Thyroid gland (tissue), 4 donors: ENCODE data around the gene DGCR2. TPM values are rescaled to one million over a fixed set of nuclear protein-coding genes. Genes with fewer than 3 reads are reported as not detected.
A peak's percentile ranks its signal among the peaks of the same experiment; 100 is the strongest.
"Not testable (repeated sequence)": the region's sequence is repeated elsewhere in the genome, so short reads cannot be mapped to it uniquely, and the experiment has no call there.

ENCODE experiments used
- DNase-seq, 2 donors: peaks; one replicate each; pipeline ENCODE4 v3.0.0-alpha.2; 2019
- H3K27ac ChIP-seq, 3 donors: fragments of 200-600 bp; sonication (generic); 1 replicate in 2 of 3; 2 replicates in 1 of 3; pipeline ENCODE4 v1.5.1; 2016 to 2019; ENCODE audit warnings: mild to moderate bottlenecking in 1 of 3, moderate library complexity in 1 of 3
- H3K27me3 ChIP-seq: fragments of 200-600 bp; sonication (generic); one replicate; pipeline ENCODE4 v1.5.1; 2019
- H3K36me3 ChIP-seq, 2 donors: fragments of 200-600 bp; sonication (generic); one replicate each; pipeline ENCODE4 v1.5.1; 2016 to 2019
- H3K4me1 ChIP-seq, 2 donors: fragments of 200-600 bp; sonication (generic); one replicate each; pipeline ENCODE4 v1.5.1; 2017 to 2019
- H3K4me3 ChIP-seq, 3 donors: fragments of 200-600 bp; sonication (generic); replicated peaks in 1 of 3; 1 replicate in 2 of 3; 2 replicates in 1 of 3; pipeline ENCODE4 v1.5.1; 2016; ENCODE audit warnings: mild to moderate bottlenecking in 1 of 3
- H3K9me3 ChIP-seq: fragments of 200-600 bp; sonication (generic); one replicate; pipeline ENCODE4 v1.5.1; 2017
- POLR2A ChIP-seq, 2 donors: fragments of 450-650 bp; IDR thresholded peaks; one replicate each; pipeline ENCODE4 v1.6.1; 2017; ENCODE audit warnings: antibody characterized with exemption in 2 of 2, mild to moderate bottlenecking in 2 of 2, moderate library complexity in 1 of 2
- WGBS, 2 donors: methylation state at CpG; one replicate each; pipeline ENCODE4 v1.1.5; 2017; 5-methylcytosine and 5-hydroxymethylcytosine counted together
- intact Hi-C: fragments of 100-400 bp; cut with DNase I; formaldehyde crosslinking; loops from one replicate; pipeline ENCODE4 v1.15.1; 2023
- small RNA-seq: library from RNA; depleted of rRNA; stranded (forward); fragments of <200 nt; gene quantifications from one replicate; pipeline ENCODE3, GENCODE V24; 2016
- total RNA-seq, 4 donors: library from RNA; depleted of rRNA; stranded (reverse); fragments of >200 nt; gene quantifications; one replicate each; pipeline ENCODE4 v1.2.3, GENCODE V29; 2016
- TF ChIP-seq, protein P1 (sequence below), 6 experiments: fragments of 200-600 bp in 3 of 6; fragments of 450-650 bp in 3 of 6; sonication (generic) in 3 of 6; IDR thresholded peaks; one replicate each; pipeline ENCODE4 v1.5.1; 2016 to 2019; ENCODE audit warnings: antibody characterized with exemption in 6 of 6, mild to moderate bottlenecking in 2 of 6, inconsistent platforms in 1 of 6, moderate library complexity in 1 of 6

DGCR2 gene
- total RNA-seq, 4 donors from 2014 or later, result 49.3 to 106 (median 86.9) TPM

DNA sequence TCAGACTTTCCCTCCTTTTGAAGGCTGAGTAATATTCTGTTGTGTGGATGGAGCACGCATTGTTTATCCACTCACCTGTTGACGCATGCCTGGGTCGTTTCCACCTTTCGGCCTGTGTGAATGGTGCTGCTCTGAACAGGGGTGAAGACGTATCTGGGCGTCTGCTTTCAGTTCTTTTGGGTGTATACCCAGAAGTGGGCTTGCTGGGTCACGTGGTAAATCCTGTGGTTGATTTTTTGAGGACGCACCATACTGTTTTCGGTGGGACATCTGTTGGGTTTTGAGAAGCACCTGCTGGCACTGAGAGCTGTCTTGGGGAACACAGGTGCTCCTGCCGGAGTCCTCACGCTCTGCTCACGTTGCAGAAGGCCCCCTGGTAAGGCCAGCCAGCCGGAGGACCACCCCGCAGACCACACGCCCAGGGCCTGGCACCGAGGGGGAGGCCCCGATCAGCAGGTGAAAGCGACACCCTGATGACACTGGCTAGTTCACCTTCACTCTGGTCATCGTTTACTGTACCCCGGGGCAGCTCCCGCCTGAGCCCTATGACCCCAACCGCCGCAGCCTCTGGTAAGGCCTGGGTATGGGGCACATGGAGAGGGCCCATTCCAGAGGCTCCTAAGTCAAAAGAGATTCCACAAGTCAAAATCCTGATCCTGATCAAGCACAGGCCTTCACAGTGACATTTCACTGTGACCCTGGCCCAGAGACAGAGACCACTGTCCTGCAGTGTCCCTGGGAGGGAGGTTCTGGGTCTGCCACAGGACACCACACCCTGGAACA is 131.7 kb downstream of the DGCR2 start:
- 91 to 95% methylated on average over 13 to 16 of the region's 23 CpGs for WGBS, 2 donors
- TF ChIP-seq, protein P1, sequence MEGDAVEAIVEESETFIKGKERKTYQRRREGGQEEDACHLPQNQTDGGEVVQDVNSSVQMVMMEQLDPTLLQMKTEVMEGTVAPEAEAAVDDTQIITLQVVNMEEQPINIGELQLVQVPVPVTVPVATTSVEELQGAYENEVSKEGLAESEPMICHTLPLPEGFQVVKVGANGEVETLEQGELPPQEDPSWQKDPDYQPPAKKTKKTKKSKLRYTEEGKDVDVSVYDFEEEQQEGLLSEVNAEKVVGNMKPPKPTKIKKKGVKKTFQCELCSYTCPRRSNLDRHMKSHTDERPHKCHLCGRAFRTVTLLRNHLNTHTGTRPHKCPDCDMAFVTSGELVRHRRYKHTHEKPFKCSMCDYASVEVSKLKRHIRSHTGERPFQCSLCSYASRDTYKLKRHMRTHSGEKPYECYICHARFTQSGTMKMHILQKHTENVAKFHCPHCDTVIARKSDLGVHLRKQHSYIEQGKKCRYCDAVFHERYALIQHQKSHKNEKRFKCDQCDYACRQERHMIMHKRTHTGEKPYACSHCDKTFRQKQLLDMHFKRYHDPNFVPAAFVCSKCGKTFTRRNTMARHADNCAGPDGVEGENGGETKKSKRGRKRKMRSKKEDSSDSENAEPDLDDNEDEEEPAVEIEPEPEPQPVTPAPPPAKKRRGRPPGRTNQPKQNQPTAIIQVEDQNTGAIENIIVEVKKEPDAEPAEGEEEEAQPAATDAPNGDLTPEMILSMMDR (IDR thresholded peaks at IDR 0.05), result no peak
- Histone ChIP-seq H3K9me3 (no peaks in the 10 kb centered on the region), H3K4me1 (no peaks in the 10 kb centered on the region), H3K27ac (no peak overlapping the region), H3K36me3 (no peaks in the 10 kb centered on the region), H3K27me3 (no peaks in the 10 kb centered on the region), H3K4me3 (no peak overlapping the region)
- intact Hi-C loops, result no loop called here
- no peak for DNase-seq

DNA sequence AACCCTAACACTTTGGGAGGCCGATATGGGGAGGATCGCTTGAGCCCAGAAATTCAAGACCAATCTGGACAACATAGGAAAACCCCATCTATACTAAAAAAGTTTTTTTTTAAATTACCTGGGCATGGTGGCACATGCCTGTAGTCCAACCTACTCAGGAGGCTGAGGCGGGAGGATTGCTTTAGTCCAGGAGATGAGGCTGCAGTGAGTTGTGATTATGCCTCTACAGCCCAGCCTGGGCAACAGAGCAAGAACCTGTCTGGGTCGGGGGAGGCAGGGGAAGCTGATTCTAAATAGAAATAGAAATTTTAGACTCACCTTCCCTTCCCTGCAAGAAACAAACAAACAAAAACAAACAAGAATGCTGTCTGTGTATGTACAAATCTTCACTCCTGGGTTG is 133.3 kb downstream of the DGCR2 start:
- Histone ChIP-seq H3K27ac (no peak overlapping the region), H3K4me3 (no peak overlapping the region), H3K36me3 (no peaks in the 10 kb centered on the region), H3K9me3 (no peaks in the 10 kb centered on the region), H3K27me3 (no peaks in the 10 kb centered on the region), H3K4me1 (no peaks in the 10 kb centered on the region)
- intact Hi-C loops, result no loop called here
- WGBS, 2 donors, result 92 to 95% methylated on average over 4 of the region's 4 CpGs
- no peak for TF ChIP-seq POLR2A (IDR thresholded peaks at IDR 0.05)
- TF ChIP-seq, protein P1 (IDR thresholded peaks at IDR 0.05), result no peak
- DNase-seq, result no peak

- Histone ChIP-seq H3K4me1 (no peaks in the 10 kb centered on the region), H3K36me3 (no peaks in the 10 kb centered on the region), H3K9me3 (no peaks in the 10 kb centered on the region), H3K27me3 (no peaks in the 10 kb centered on the region), H3K4me3 (no peak overlapping the region), H3K27ac (no peak overlapping the region)
- intact Hi-C loops, result no loop called here
- 16 to 32% methylated on average over 13 of the region's 13 CpGs for WGBS, 2 donors
- TF ChIP-seq, protein P1 (IDR thresholded peaks at IDR 0.05), result peak in 1 of 6 experiments; percentile 16
- no peak for TF ChIP-seq POLR2A (IDR thresholded peaks at IDR 0.05)
- DNase-seq, result peak; percentile 13 to 16
Observed at GRCh38 chr22:18987765-18988164, 134.4 kb downstream of the DGCR2 start.

- H3K27ac ChIP-seq, H3K27me3 ChIP-seq, intact Hi-C loops, H3K9me3 ChIP-seq, H3K36me3 ChIP-seq, H3K4me1 ChIP-seq, DNase-seq, H3K4me3 ChIP-seq: not testable (repeated sequence)
- 69 to 74% methylated on average over 5 of the region's 5 CpGs for WGBS, 2 donors
Observed at GRCh38 chr22:18987114-18987513, 135.1 kb downstream of the DGCR2 start.

Small RNA genes lying within 50 kb of the gene (small RNA-seq; reads per million reads assigned to genes)
- gene RF00019, result not detected

Other genes with a start within 250 kb of the DGCR2 start
- gene DGCR6, start 216.1 kb downstream of the DGCR2 start, total RNA-seq, result 10 to 100 TPM in 1 of 4 donors, 1 to 10 TPM in 3; 5.4 to 33.3 (median 7.9) TPM
- 10 to 100 TPM in 1 of 4 donors, 1 to 10 TPM in 3; 1.6 to 10.2 (median 5.2) TPM for gene PRODH, start 186.1 kb downstream of the DGCR2 start, total RNA-seq
- under 1 TPM in 3 of 4 donors, not detected in 1; 0.59 to 0.94 (median 0.78) TPM for gene TSSK2, start 8.9 kb upstream of the DGCR2 start, total RNA-seq
- 10 to 100 TPM; 12.1 to 17.7 (median 15.0) TPM for gene ESS2, start 22.2 kb upstream of the DGCR2 start, total RNA-seq
- gene GSC2, start 27.9 kb upstream of the DGCR2 start, total RNA-seq, result not detected
- gene SLC25A1, start 56.3 kb upstream of the DGCR2 start, total RNA-seq, result 10 to 100 TPM; 38.7 to 79.9 (median 62.1) TPM
- 10 to 100 TPM in 3 of 4 donors, 1 to 10 TPM in 1; 8.5 to 19.2 (median 12.8) TPM for gene CLTCL1, start 169.3 kb upstream of the DGCR2 start, total RNA-seq